Measurements from ENCODE around the gene FUT3. TPM values are rescaled to one million over a fixed set of nuclear protein-coding genes. Genes with fewer than 3 reads are reported as not detected.

FUT3 gene
- total RNA-seq, 1 donor from 2014 or later: not detected

- DNase-seq (ENCODE audit: low spot score): peak; percentile 94
These were observed 47.3 kb downstream of the FUT3 start for GRCh38 chr19:5803752-5804515.

DNA sequence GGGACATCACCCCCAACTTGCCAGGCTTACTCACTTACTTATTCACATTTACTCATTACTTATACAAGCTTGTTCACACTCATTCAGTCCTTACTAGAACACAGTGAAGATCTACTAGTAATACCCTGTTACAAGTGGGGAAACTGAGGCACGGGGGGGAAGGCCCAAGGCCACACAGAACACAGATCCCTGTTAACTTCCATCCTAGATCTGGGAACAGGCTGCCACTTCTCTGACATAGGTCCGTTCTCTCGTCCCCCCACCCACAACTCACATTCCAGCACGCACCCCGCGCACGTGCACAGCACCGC, 47.9 kb downstream of the FUT3 start:
- DNase-seq (ENCODE audit: low spot score): no peak

GRCh38 chr19:5801796-5802619, 49.2 kb downstream of the FUT3 start:
- DNase-seq (ENCODE audit: low spot score): no peak

DNA sequence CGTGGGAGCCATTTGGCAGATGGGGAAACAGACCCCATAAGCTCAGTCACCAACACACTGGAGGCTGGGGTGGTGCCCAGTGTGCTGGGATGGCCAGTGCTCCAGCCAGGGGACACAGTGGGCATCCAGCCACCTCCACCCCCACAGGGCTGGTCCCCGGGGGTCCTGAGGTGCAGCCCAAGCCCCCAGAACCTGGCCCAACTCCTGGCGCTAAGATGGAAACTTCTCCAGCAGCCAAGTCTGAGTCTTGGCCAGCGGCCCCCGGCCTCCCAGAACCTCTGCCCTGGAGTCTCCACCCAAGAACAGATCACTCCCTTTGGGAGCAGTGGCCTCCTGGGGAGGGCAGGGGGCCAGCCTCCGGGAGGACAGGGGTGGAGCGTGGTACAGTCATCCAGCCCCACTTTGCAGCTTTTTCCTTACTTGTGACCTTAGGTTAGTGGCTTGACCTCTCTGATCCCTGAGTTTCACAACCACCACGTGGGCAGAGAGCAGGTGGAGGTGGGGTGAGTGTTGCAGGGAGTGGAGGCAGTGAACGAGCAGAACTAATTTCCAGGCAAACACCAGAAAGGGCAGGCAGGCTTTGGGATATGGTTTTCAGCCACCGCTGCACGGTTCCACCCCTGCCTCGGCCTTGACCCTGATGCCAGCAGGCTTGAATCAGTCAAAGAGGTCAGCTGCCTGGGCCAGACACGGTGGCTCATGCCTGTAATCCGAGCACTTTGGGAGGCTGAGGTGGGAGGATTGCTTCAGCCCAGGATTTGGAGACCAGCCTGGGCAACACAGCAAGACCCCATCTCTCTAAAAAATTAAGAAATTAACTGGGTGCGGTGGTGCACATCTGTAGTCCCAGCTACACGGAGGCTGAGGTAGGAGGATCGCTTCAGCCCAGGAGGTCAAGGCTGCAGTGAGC, 50.6 kb downstream of the FUT3 start:
- DNase-seq (ENCODE audit: low spot score): no peak

DNA sequence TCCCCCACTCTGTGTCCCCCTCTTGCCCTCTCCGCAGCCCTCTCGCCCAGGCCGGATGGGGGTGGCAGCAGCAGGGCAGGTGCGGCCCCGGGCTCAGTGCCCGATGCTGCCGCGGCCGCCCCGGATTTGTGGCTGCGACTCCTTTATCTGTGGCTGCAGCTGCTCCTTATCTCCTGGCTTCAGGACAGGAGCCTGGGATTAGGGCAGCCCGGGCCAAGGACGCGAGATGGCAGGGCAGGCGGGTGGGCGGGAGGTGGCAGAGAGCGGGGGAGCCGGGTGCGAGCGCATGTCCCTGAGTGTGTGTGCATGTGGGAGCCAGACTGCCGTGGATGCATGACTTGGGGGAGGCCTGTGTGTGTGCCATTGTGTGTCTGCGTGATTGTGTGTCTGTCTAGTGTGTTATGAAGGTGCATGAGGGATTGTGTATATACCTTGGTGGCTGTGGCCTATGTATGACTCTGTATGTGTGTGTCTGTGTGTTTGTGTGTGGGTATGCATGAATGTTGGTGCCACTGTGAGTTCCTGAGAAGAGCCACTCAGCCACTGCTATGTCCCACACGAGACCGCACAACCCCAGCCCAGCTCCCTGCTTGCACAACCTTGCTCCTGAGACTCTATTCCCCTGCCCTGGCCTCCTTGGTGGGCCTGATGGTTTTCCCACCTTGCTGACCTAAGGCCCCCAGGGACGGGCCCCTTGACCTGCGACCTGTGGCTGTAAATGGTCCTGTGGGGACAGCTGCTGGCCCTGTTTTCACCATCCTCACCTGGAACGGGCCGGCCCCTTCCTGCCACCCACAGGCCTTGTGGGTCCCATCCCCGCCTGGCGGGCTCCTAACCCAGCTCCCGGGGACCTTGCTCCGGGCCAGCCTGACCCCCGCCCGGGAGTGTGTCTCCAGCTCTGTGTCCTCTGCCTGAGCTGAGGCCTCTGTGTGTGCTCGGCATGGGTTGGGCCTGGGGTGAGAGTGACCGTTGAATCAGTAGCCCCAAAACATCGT, 51.7 kb downstream of the FUT3 start:
- no peak for DNase-seq (ENCODE audit: low spot score)

DNA sequence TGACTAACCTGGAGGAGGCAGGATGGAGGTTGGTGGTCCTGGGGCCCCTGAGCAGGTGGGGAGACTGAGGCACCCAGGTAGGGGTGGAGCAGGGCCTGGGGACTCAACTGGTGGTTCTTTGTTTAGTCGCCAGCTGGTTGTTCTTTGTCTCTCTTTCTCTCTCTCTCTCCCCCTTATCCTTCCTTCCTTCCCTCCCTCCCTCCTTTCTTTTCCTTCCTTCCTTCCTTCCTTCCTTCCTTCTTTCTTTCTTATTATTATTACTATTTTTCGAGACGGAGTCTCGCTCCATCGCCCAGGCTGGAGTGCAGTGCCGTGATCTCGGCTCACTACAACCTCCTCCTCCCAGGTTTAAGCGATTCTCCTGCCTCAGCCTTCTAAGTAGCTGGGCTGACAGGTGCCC, 53.0 kb downstream of the FUT3 start:
- DNase-seq (ENCODE audit: low spot score): no peak

DNA sequence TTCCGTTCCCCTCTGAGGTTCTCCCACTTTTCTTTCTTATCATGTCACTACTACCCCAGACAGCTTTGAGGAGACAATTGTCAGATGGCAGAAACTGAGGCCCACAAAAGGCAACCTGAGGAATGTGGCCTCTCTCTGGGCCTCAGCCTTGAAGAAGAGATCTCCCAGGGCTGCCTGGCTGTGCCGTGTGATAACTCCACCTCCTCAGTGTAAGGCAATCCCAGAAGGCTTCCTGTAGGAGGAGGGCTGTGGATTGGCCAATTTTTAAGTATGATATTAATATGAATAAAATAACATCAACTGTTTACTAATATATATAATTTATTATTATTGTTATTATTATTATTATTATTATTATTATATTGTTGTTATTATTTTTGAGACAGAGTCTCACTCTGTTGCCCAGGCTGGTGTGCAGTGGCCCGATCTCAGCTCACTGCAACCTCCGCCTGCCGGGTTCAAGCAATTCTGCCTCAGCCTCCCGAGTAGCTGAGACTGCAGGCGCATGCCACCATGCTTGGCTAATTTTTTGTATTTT, 55.8 kb downstream of the FUT3 start:
- DNase-seq (ENCODE audit: low spot score): no peak

DNA sequence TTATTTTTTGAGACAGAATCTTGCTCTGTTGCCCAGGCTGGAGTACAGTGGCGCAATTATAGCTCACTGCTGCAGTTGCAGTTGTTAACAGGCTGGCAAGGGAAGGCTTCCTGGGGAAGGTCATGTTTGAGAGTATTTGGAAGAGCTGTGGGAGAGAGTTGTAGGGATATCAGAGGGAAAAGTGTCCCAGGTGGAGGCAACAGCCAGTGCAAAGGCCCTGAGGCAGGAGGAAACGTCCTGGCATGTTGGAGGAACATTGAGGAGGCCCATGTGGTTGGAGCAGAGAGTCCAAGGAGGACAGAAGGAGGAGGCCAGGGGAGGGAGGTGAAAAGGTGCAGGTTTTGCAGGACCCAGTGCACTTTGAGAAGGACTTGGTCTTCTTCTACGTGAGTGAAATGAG, 58.1 kb downstream of the FUT3 start:
- no peak for DNase-seq (ENCODE audit: low spot score)

Other genes with a start within 250 kb of the FUT3 start
- 64.6 TPM for gene SAFB2, start 228.7 kb downstream of the FUT3 start, total RNA-seq
- gene SAFB, start 228.4 kb downstream of the FUT3 start, total RNA-seq: 69.9 TPM
- 75.4 TPM for gene MICOS13, start 170.9 kb downstream of the FUT3 start, total RNA-seq
- 4.0 TPM for gene HSD11B1L, start 170.4 kb downstream of the FUT3 start, total RNA-seq
- gene RPL36, start 161.2 kb downstream of the FUT3 start, total RNA-seq: 564 TPM
- 63.9 TPM for gene LONP1, start 131.3 kb downstream of the FUT3 start, total RNA-seq
- not detected for gene CATSPERD, start 130.8 kb downstream of the FUT3 start, total RNA-seq
- 1.5 TPM for gene PRR22, start 66.7 kb downstream of the FUT3 start, total RNA-seq
- gene DUS3L, start 60.3 kb downstream of the FUT3 start, total RNA-seq: 31.4 TPM
- 0.42 TPM for gene NRTN, start 46.4 kb downstream of the FUT3 start, total RNA-seq
- gene FUT6, start 11.7 kb downstream of the FUT3 start, total RNA-seq: not detected
- gene FUT5, start 19.1 kb upstream of the FUT3 start, total RNA-seq: not detected
- gene NDUFA11, start 52.3 kb upstream of the FUT3 start, total RNA-seq: 186 TPM
- 3.0 TPM for gene VMAC, start 53.4 kb upstream of the FUT3 start, total RNA-seq
- 4.4 TPM for gene CAPS, start 62.8 kb upstream of the FUT3 start, total RNA-seq
- gene RANBP3, start 126.7 kb upstream of the FUT3 start, total RNA-seq: 56.7 TPM

Measured in mesenteric fat pad (tissue), 1 donor.